Activated CD8-positive, alpha-beta T cell treated with anti-CD3 and anti-CD28 coated beads for 36 hours (primary cell): ENCODE results near the gene ANGPTL4. TPM values are rescaled to one million over a fixed set of nuclear protein-coding genes. Genes with fewer than 3 reads are reported as not detected.

Experiments
- ATAC-seq: fragments of 200-7000 bp; cut with Tn5 transposase; one replicate; pipeline ENCODE4 v1.10.0; 2021; ENCODE audit warnings: mild to moderate bottlenecking, moderate library complexity
- CTCF ChIA-PET: fragments of 350-600 bp; sonication (Branson Sonifier 250); formaldehyde crosslinking; loops from one replicate; lab custom pipeline; 2021; ENCODE audit warnings: antibody characterized with exemption; lab: Charles Lee
- POLR2A ChIA-PET: fragments of 350-600 bp; sonication (Branson Sonifier 250); formaldehyde crosslinking; loops from one replicate; lab custom pipeline; 2021; ENCODE audit warnings: antibody characterized with exemption; lab: Charles Lee
- DNase-seq: peaks from one replicate; pipeline ENCODE4 v3.0.0-alpha.2; 2020
- H3K27ac Mint-ChIP-seq: one replicate; pipeline ENCODE4 v1.8.0; 2021; ENCODE audit warnings: mild to moderate bottlenecking, mixed read lengths
- H3K27me3 Mint-ChIP-seq: one replicate; pipeline ENCODE4 v1.8.0; 2021; ENCODE audit warnings: mixed read lengths
- H3K36me3 Mint-ChIP-seq: one replicate; pipeline ENCODE4 v1.8.0; 2021; ENCODE audit warnings: low read depth, mixed read lengths
- H3K4me1 Mint-ChIP-seq: one replicate; pipeline ENCODE4 v1.8.0; 2021; ENCODE audit warnings: low read depth, mixed read lengths
- H3K4me3 Mint-ChIP-seq: one replicate; pipeline ENCODE4 v1.8.0; 2021; ENCODE audit warnings: mild to moderate bottlenecking, moderate library complexity, mixed read lengths
- H3K9me3 Mint-ChIP-seq: one replicate; pipeline ENCODE4 v1.8.0; 2021; ENCODE audit warnings: mixed read lengths
- intact Hi-C: fragments of 100-400 bp; cut with micrococcal nuclease; formaldehyde crosslinking; loops from one replicate; pipeline ENCODE4 v1.10.0; 2022
- total RNA-seq, 2 experiments: library from RNA; stranded (reverse); gene quantifications; one replicate each; pipeline ENCODE4 v1.2.3, GENCODE V29; 2021
- TF ChIP-seq, protein P1 (sequence below): fragments of 200-600 bp; IDR thresholded peaks from one replicate; pipeline ENCODE4 v1.8.0; 2022; ENCODE audit warnings: antibody characterized with exemption, mild to moderate bottlenecking

ANGPTL4 gene
- total RNA-seq, 2 experiments from 2014 or later: 26.8 to 27.8 TPM

DNA sequence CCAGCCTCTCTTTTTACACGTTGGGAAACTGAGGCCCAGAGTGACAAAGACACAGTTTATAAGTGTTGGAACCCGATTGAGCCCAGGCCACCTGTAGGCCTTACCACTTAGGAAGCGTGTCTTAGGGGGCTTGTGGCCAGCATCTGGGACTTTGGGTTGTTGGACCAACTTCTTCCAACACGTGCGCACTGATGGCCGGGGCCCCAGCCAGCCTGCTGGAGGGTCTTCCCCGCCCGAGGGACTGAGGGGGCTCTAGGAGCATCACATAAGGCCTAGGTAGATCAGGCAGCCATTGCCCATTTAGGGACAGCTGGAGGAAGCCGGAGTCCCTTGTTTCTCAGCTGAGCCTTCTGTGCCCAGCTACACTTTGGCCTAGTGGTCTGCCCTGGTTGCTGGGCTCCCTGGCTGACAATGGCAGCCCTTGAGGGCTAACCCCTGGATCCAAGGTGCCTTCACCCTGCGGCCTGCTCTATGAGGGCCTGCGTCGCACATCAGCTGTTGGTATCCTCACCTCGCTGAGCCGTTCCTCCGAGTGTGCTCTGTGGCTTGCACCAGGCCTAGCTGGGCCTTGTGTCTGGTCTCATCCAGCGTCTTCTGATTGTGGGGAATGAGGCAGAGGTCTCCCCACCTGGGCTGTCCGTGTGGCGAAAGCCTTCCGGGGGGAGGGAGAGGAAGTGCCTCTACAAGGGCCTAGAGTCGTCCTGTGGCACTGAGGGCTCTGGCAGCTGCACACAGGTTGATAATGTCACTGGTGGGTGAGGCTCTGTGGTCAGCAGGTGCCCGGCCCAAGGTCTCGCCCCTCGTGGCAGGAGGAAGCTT is 27.5 kb downstream of the ANGPTL4 start:
- H3K4me1 Mint-ChIP-seq: peaks cover 36% of the 10 kb centered on the region
- H3K27me3 Mint-ChIP-seq: no peaks in the 10 kb centered on the region

DNA sequence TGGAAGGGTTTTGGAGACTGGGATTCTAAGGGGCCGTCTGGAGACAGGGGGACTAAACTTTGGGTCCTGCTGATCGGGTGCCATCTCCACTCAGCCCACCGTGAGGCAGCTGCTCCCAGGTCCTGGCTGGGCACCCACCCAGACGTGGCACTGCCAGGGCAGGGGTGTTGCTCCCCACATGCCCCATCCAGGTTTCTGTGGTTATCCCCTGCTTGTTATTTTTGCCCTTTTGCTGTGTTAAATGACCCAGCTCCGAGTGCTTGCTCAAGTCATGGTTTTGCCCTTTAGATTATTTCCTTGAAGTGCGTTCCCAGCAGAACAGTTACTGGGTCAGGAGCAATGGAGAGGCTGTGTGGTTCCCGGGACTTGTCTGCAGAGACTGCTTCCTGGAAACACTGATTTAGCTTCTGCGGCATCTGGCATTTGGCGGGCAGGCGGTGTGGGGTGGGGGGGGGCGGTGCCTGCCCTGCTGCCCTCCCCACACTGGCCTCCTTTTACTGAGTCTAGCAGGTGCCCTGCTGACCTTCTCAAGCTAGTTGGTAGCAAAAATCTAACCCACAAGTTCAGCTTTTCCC is 28.1 kb downstream of the ANGPTL4 start:
- ATAC-seq (no peak), DNase-seq (no peak)
- CTCF ChIA-PET: interaction anchor here (1.2 to 7.5 kb wide), 3 partner anchors 14 to 38 kb away, joined by 3 to 66 read pairs (median 3); partner anchors contain the start of gene MARCHF2
- intact Hi-C loops: loop anchor here (5.0 kb wide), 1 partner anchor 40 kb away; no protein-coding TSS in a partner anchor
- peak overlapping the region; percentile 46 for H3K4me3 Mint-ChIP-seq
- H3K27ac Mint-ChIP-seq: peak overlapping the region; percentile 80
- peaks cover 4% of the 10 kb centered on the region for H3K36me3 Mint-ChIP-seq
- TF ChIP-seq, protein P1, sequence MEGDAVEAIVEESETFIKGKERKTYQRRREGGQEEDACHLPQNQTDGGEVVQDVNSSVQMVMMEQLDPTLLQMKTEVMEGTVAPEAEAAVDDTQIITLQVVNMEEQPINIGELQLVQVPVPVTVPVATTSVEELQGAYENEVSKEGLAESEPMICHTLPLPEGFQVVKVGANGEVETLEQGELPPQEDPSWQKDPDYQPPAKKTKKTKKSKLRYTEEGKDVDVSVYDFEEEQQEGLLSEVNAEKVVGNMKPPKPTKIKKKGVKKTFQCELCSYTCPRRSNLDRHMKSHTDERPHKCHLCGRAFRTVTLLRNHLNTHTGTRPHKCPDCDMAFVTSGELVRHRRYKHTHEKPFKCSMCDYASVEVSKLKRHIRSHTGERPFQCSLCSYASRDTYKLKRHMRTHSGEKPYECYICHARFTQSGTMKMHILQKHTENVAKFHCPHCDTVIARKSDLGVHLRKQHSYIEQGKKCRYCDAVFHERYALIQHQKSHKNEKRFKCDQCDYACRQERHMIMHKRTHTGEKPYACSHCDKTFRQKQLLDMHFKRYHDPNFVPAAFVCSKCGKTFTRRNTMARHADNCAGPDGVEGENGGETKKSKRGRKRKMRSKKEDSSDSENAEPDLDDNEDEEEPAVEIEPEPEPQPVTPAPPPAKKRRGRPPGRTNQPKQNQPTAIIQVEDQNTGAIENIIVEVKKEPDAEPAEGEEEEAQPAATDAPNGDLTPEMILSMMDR: no peak
- H3K27me3 Mint-ChIP-seq: no peaks in the 10 kb centered on the region
- H3K4me1 Mint-ChIP-seq: peaks cover 42% of the 10 kb centered on the region
- POLR2A ChIA-PET: interaction anchor here (0.6 to 2.5 kb wide), 3 partner anchors 21 to 71 kb away, joined by 3 to 7 read pairs (median 5); partner anchors contain the start of genes MARCHF2, NDUFA7 and RPS28
- H3K9me3 Mint-ChIP-seq: no peaks in the 10 kb centered on the region

More for the DNA sequence above, 27.5 kb downstream of the ANGPTL4 start:
- ATAC-seq: no peak
- no peak for DNase-seq
- H3K27ac Mint-ChIP-seq: peak overlapping the region; percentile 80
- H3K36me3 Mint-ChIP-seq: peaks cover 4% of the 10 kb centered on the region
- POLR2A ChIA-PET: interaction anchor here (0.8 to 2.5 kb wide), 5 partner anchors 14 to 70 kb away, joined by 4 to 7 read pairs (median 5); partner anchors contain the start of genes KANK3, NDUFA7 and RPS28
- CTCF ChIA-PET: interaction anchor here (1.4 to 7.5 kb wide), 4 partner anchors 14 to 189 kb away, joined by 3 to 66 read pairs (median 5); partner anchors contain the start of gene MARCHF2
- H3K4me3 Mint-ChIP-seq: peak overlapping the region; percentile 94
- peaks cover 1% of the 10 kb centered on the region for H3K9me3 Mint-ChIP-seq
- intact Hi-C loops: loop anchor here (5.0 kb wide), 1 partner anchor 39 kb away; no protein-coding TSS in a partner anchor
- TF ChIP-seq, protein P1: no peak

- Mint-ChIP-seq H3K27ac (peak overlapping the region; percentile 30), H3K9me3 (no peaks in the 10 kb centered on the region), H3K4me1 (peaks cover 43% of the 10 kb centered on the region), H3K4me3 (no peak overlapping the region), H3K27me3 (no peaks in the 10 kb centered on the region), H3K36me3 (peaks cover 2% of the 10 kb centered on the region)
- POLR2A ChIA-PET: interaction anchor here (0.7 to 1.6 kb wide), 3 partner anchors 16 to 72 kb away, joined by 3 to 5 read pairs (median 3); partner anchors contain the start of genes NDUFA7 and RPS28
- DNase-seq (no peak), ATAC-seq (no peak)
- intact Hi-C loops: loop anchor here (5.0 kb wide), 1 partner anchor 41 kb away; no protein-coding TSS in a partner anchor
- TF ChIP-seq, protein P1: no peak
- CTCF ChIA-PET: interaction anchor here (0.6 to 7.5 kb wide), 4 partner anchors 20 to 188 kb away, joined by 3 to 66 read pairs (median 4); partner anchors contain the start of gene MARCHF2
Observed at GRCh38 chr19:8393192-8393870, 29.4 kb downstream of the ANGPTL4 start.

- CTCF ChIA-PET: interaction anchor here (0.6 to 7.5 kb wide), 4 partner anchors 19 to 187 kb away, joined by 3 to 66 read pairs (median 4); partner anchors contain the start of gene MARCHF2
- H3K4me1 Mint-ChIP-seq: peaks cover 43% of the 10 kb centered on the region
- TF ChIP-seq, protein P1: no peak
- H3K27ac Mint-ChIP-seq: peak overlapping the region; percentile 30
- DNase-seq (no peak), ATAC-seq (no peak)
- POLR2A ChIA-PET: interaction anchor here (0.7 kb wide), 2 partner anchors 15 to 40 kb away, joined by 3 read pairs; no protein-coding TSS in a partner anchor
- H3K4me3 Mint-ChIP-seq: no peak overlapping the region
- peaks cover 2% of the 10 kb centered on the region for H3K36me3 Mint-ChIP-seq
- H3K9me3 Mint-ChIP-seq: no peaks in the 10 kb centered on the region
- intact Hi-C loops: loop anchor here (5.0 kb wide), 1 partner anchor 42 kb away; no protein-coding TSS in a partner anchor
- no peaks in the 10 kb centered on the region for H3K27me3 Mint-ChIP-seq
Observed at GRCh38 chr19:8393871-8394250, 29.9 kb downstream of the ANGPTL4 start.
